H1 (cell line): ENCODE data around the gene WDR59. TPM values are rescaled to one million over a fixed set of nuclear protein-coding genes. Genes with fewer than 3 reads are reported as not detected.

ENCODE experiments used
- CTCF ChIA-PET: fragments of 300-600 bp; sonication (Branson Sonifier 250); formaldehyde crosslinking; loops from one replicate; lab custom pipeline; 2021; ENCODE audit not compliant: partially characterized antibody; lab: Charles Lee
- POLR2A ChIA-PET: fragments of 300-600 bp; sonication (Branson Sonifier 250); formaldehyde crosslinking; loops from one replicate; lab custom pipeline; 2021; ENCODE audit warnings: inconsistent platforms; ENCODE audit not compliant: partially characterized antibody; lab: Charles Lee
- DNase-seq, 2 experiments: peaks; one replicate each; pipeline versions ENCODE4 v3.0.0 to v3.0.0-alpha.2; 2010 to 2022; ENCODE audit warnings: low spot score in 2 of 2, low read depth in 1 of 2, mixed read lengths in 1 of 2
- FAIRE-seq: peaks from 2 replicates; lab custom pipeline; 2011; peaks lifted over from hg19 to GRCh38; lab: Jason Lieb, UNC
- H2AFZ ChIP-seq: 2 replicates; pipeline ENCODE4 v1.8.1; 2012; ENCODE audit warnings: low read length, inconsistent platforms
- H2AK5ac ChIP-seq: 2 replicates; pipeline ENCODE4 v1.6.1; 2013; ENCODE audit warnings: low read depth, low read length
- H2BK120ac ChIP-seq: replicated peaks from 2 replicates; pipeline ENCODE3; 2013; ENCODE audit warnings: low read depth, low read length, inconsistent platforms
- H2BK12ac ChIP-seq: 2 replicates; pipeline ENCODE4 v1.6.1; 2013; ENCODE audit warnings: low read depth, low read length
- H2BK15ac ChIP-seq: 2 replicates; pipeline ENCODE4 v1.6.1; 2013; ENCODE audit warnings: low read length
- H2BK20ac ChIP-seq: 2 replicates; pipeline ENCODE4 v1.6.1; 2013; ENCODE audit warnings: low read length
- H2BK5ac ChIP-seq: 2 replicates; pipeline ENCODE4 v1.6.1; 2013; ENCODE audit warnings: low read depth, low read length
- H3K14ac ChIP-seq: 2 replicates; pipeline ENCODE4 v1.6.1; 2013; ENCODE audit warnings: inconsistent platforms; ENCODE audit not compliant: insufficient read length
- H3K18ac ChIP-seq: 2 replicates; pipeline ENCODE4 v1.6.1; 2013; ENCODE audit warnings: low read length; ENCODE audit errors: extremely low read depth
- H3K23ac ChIP-seq: 2 replicates; pipeline ENCODE4 v1.6.1; 2013; ENCODE audit warnings: inconsistent platforms; ENCODE audit not compliant: insufficient read length
- H3K23me2 ChIP-seq: 2 replicates; pipeline ENCODE4 v1.6.1; 2013; ENCODE audit warnings: low read depth, low read length
- H3K27ac ChIP-seq: 2 replicates; pipeline ENCODE4 v1.6.1; 2011; ENCODE audit warnings: low read depth, low read length, inconsistent platforms
- H3K27me3 ChIP-seq, 4 experiments: replicated peaks in 1 of 4; 1 replicate in 1 of 4; 2 replicates in 3 of 4; pipeline versions ENCODE4 v1.6.1 to v1.8.1; 2011 to 2013; ENCODE audit warnings: low read length in 3 of 4, mild to moderate bottlenecking in 3 of 4, inconsistent platforms in 2 of 4, mixed read lengths in 2 of 4, moderate library complexity in 1 of 4; ENCODE audit not compliant: control insufficient read depth in 3 of 4, insufficient read depth in 3 of 4; ENCODE audit errors: extremely low read depth in 1 of 4
- H3K36me3 ChIP-seq, 4 experiments: 2 replicates each; pipeline versions ENCODE4 v1.6.1 to v1.8.1; 2011 to 2013; ENCODE audit warnings: mild to moderate bottlenecking in 4 of 4, low read length in 3 of 4, moderate library complexity in 2 of 4, control low read depth in 1 of 4, inconsistent platforms in 1 of 4; ENCODE audit not compliant: insufficient read depth in 4 of 4, control insufficient read depth in 2 of 4
- H3K4ac ChIP-seq: replicated peaks from 2 replicates; pipeline ENCODE3; 2013; ENCODE audit warnings: low read length, low read depth, mixed read lengths, inconsistent platforms; ENCODE audit not compliant: insufficient read length
- H3K4me1 ChIP-seq, 4 experiments: replicated peaks in 1 of 4; 1 replicate in 1 of 4; 2 replicates in 3 of 4; pipeline versions ENCODE4 v1.6.1 to v1.8.1; 2011 to 2013; ENCODE audit warnings: low read length in 3 of 4, inconsistent platforms in 2 of 4, mixed read lengths in 1 of 4; ENCODE audit not compliant: insufficient read depth in 4 of 4, control insufficient read depth in 3 of 4
- H3K4me2 ChIP-seq, 2 experiments: 2 replicates each; pipeline versions ENCODE4 v1.6.1 to v1.8.1; 2011 to 2013; ENCODE audit warnings: low read depth in 2 of 2, low read length in 2 of 2, control low read depth in 1 of 2, inconsistent platforms in 1 of 2, mild to moderate bottlenecking in 1 of 2; ENCODE audit not compliant: insufficient read depth in 1 of 2
- H3K4me3 ChIP-seq, 4 experiments: fragments of 200-600, 300-600 bp in 1 of 4; sonication (generic), shearing (Covaris generic), sonication (Bioruptor Twin) in 1 of 4; 2 replicates each; pipeline versions ENCODE4 v1.5.1 to v1.8.1; 2011 to 2016; ENCODE audit warnings: low read length in 4 of 4, low read depth in 3 of 4, control low read depth in 2 of 4, inconsistent platforms in 2 of 4, mild to moderate bottlenecking in 2 of 4, mixed read lengths in 1 of 4, moderate library complexity in 1 of 4; ENCODE audit not compliant: insufficient read depth in 2 of 4; ENCODE audit errors: extremely low read depth in 1 of 4
- H3K56ac ChIP-seq: replicated peaks from 2 replicates; pipeline ENCODE3; 2013; ENCODE audit warnings: low read depth, mild to moderate bottlenecking, mixed read lengths, low read length, inconsistent platforms; ENCODE audit not compliant: insufficient read length
- H3K79me1 ChIP-seq: 2 replicates; pipeline ENCODE4 v1.6.1; 2013; ENCODE audit warnings: low read depth, low read length, control low read depth
- H3K79me2 ChIP-seq, 2 experiments: 2 replicates each; pipeline versions ENCODE4 v1.6.1 to v1.8.1; 2012 to 2013; ENCODE audit warnings: low read length in 2 of 2, mild to moderate bottlenecking in 2 of 2, inconsistent platforms in 1 of 2; ENCODE audit not compliant: insufficient read depth in 2 of 2, control insufficient read depth in 1 of 2
- H3K9ac ChIP-seq, 4 experiments: replicated peaks in 1 of 4; 1 replicate in 1 of 4; 2 replicates in 3 of 4; pipeline versions ENCODE4 v1.6.1 to v1.8.1; 2011 to 2013; ENCODE audit warnings: low read depth in 3 of 4, low read length in 3 of 4, control low read depth in 2 of 4, mild to moderate bottlenecking in 2 of 4, moderate library complexity in 2 of 4, inconsistent platforms in 1 of 4; ENCODE audit errors: extremely low read depth in 1 of 4
- H3K9me3 ChIP-seq, 2 experiments: 2 replicates each; pipeline versions ENCODE4 v1.6.1 to v1.8.1; 2012 to 2013; ENCODE audit warnings: mild to moderate bottlenecking in 2 of 2, moderate library complexity in 2 of 2, control low read depth in 1 of 2, inconsistent platforms in 1 of 2, low read depth in 1 of 2, low read length in 1 of 2, mixed read lengths in 1 of 2; ENCODE audit not compliant: insufficient read depth in 2 of 2
- H4K20me1 ChIP-seq, 2 experiments: replicated peaks in 1 of 2; 2 replicates each; pipeline versions ENCODE3 to v1.8.1; 2011 to 2013; ENCODE audit warnings: inconsistent platforms in 2 of 2, low read length in 2 of 2, mild to moderate bottlenecking in 1 of 2; ENCODE audit not compliant: insufficient read depth in 2 of 2, control insufficient read depth in 1 of 2
- H4K5ac ChIP-seq: 2 replicates; pipeline ENCODE4 v1.6.1; 2013; ENCODE audit warnings: low read length, low read depth, mixed read lengths, inconsistent platforms; ENCODE audit not compliant: insufficient read length
- H4K8ac ChIP-seq: 2 replicates; pipeline ENCODE4 v1.8.0; 2013; ENCODE audit warnings: mild to moderate bottlenecking, moderate library complexity, low read length, inconsistent platforms; ENCODE audit not compliant: insufficient read depth; ENCODE audit errors: extremely low read depth
- H4K91ac ChIP-seq: replicated peaks from 2 replicates; pipeline ENCODE3; 2013; ENCODE audit warnings: low read length, mixed read lengths, inconsistent platforms; ENCODE audit not compliant: insufficient read length
- EZH2 ChIP-seq: fragments of 200-600 bp; sonication (generic); IDR thresholded peaks from 2 replicates; pipeline ENCODE4 v1.7.1; 2012; ENCODE audit warnings: low read depth, mild to moderate bottlenecking, moderate library complexity, low read length, inconsistent platforms; ENCODE audit not compliant: severe bottlenecking
- RNF2 ChIP-seq: fragments of 200-900, 300-1000 bp; sonication (generic); IDR thresholded peaks from 2 replicates; pipeline ENCODE4 v1.7.1; 2016; ENCODE audit warnings: borderline replicate concordance, low read depth, mild to moderate bottlenecking, antibody characterized with exemption, low read length; ENCODE audit not compliant: poor library complexity, severe bottlenecking; ENCODE audit errors: missing control alignments
- SIN3A ChIP-seq, 2 experiments: IDR thresholded peaks in 1 of 2; conservative IDR thresholded peaks in 1 of 2; 2 replicates each; pipeline ENCODE4 v1.6.1; 2011 to 2012; ENCODE audit warnings: low read length in 2 of 2, improper control_type of control experiment in 1 of 2, low read depth in 1 of 2, mild to moderate bottlenecking in 1 of 2
- ZNF274 ChIP-seq: IDR thresholded peaks from 2 replicates; pipeline ENCODE4 v1.7.0; 2012; ENCODE audit warnings: low read length, borderline replicate concordance; ENCODE audit errors: extremely low read depth
- WGBS, 2 experiments: shearing (Covaris generic) in 1 of 2; methylation state at CpG; one replicate each; pipeline versions ENCODE4 v1.1.6 to v1.1.7; 2013 to 2015; ENCODE audit warnings: low lambda C conversion rate in 2 of 2, mixed read lengths in 2 of 2, inconsistent platforms in 1 of 2, low coverage in 1 of 2, missing lambda C conversion rate in 1 of 2; ENCODE audit not compliant: insufficient replicate concordance in 2 of 2, insufficient coverage in 1 of 2, insufficient read length in 1 of 2; ENCODE audit errors: extremely low coverage in 1 of 2, missing lambda C conversion rate in 1 of 2; 5-methylcytosine and 5-hydroxymethylcytosine counted together
- polyA plus RNA-seq, 7 experiments: library from polyadenylated mRNA; depleted of rRNA in 3 of 7; stranded (reverse) in 5 of 7; unstranded in 2 of 7; fragments of >200 nt in 5 of 7; fragments of 200-250 nt in 2 of 7; gene quantifications; 1 replicate in 5 of 7; 2 replicates in 1 of 7; 4 replicates in 1 of 7; pipeline versions ENCODE4 v1.2.1 to v1.2.3, GENCODE V29; 2011 to 2013; ENCODE audit warnings: missing spikeins in 2 of 7, mixed read lengths in 2 of 7
- total RNA-seq: library from RNA; stranded (reverse); fragmentation: NEBNext Ultra II Directional; extraction: Animal tissue kit (Norgen Biotek cat#: 25700); gene quantifications from 2 replicates; pipeline ENCODE4 v1.2.1, GENCODE V29; 2021

WDR59 gene
- total and polyA plus RNA-seq, 2 of the 8 experiments (the other 6 are each of a cell fraction or from before 2014, with no cell fraction given): 84.2 to 124 TPM

DNA sequence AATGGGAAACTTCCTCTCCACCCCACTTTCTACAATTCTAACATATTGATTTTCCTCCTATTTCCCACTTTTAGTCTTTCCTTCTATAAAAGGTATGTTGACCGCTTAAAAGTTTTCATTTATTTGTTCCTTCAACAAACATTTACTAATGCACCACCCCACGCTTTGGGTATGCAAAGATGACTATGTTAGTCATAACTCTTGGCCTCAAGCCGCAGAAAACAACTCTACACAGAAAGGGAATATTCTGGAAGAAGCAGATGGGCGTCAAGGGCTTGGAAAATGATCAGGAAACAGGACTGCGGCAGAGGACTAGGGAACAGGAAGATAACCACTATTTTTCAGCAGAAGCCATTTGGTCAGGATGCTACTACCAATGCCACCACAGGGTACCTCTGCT is 153.5 kb downstream of the WDR59 start:
- Histone ChIP-seq H3K36me3 (no peaks in the 10 kb centered on the region), H3K27me3 (no peaks in the 10 kb centered on the region), H2BK120ac (no peak overlapping the region), H3K4me2 (no peak overlapping the region), H4K8ac (no peak overlapping the region), H3K9ac (no peak overlapping the region), H3K4me1 (peaks cover 0 to 2% (median 0%) of the 10 kb centered on the region in 4 experiments; a peak in 2 of 7 replicates), H3K23me2 (no peaks in the 10 kb centered on the region), H2BK12ac (no peak overlapping the region), H3K79me1 (no peaks in the 10 kb centered on the region), H2BK5ac (no peak overlapping the region)
- WGBS, 2 experiments: 91% methylated on average over 5 of the region's 5 CpGs; no CpG with 5 or more reads in 1 of the 2 experiments
- CTCF ChIA-PET: interaction anchor here (1.1 to 3.5 kb wide), 4 partner anchors 16 to 107 kb away, joined by 4 to 12 read pairs (median 6); no protein-coding TSS in a partner anchor
- no peak for FAIRE-seq
- no peak for TF ChIP-seq ZNF274
- no peak for TF ChIP-seq EZH2
- no peak for TF ChIP-seq SIN3A (conservative IDR thresholded peaks at IDR 0.05 in 1 of 2, IDR thresholded peaks at IDR 0.05 in 1 of 2; ENCODE audit: low read depth in 1 of 2, low read length in 2 of 2)
- no peak for TF ChIP-seq RNF2
- TF ChIP-seq, all 59 proteins: peak for 0
- Histone ChIP-seq H3K23ac (no peak overlapping the region), H3K79me2 (no peaks in the 10 kb centered on the region), H3K27ac (no peak overlapping the region), H2BK15ac (no peak overlapping the region), H3K56ac (no peak overlapping the region), H3K4me3 (no peak overlapping the region), H3K14ac (no peak overlapping the region), H3K18ac (no peak overlapping the region), H3K4ac (no peak overlapping the region), H2BK20ac (no peak overlapping the region), H2AFZ (no peak overlapping the region), H4K5ac (no peak overlapping the region), H3K9me3 (no peaks in the 10 kb centered on the region), H4K91ac (no peak overlapping the region), H2AK5ac (no peak overlapping the region), H4K20me1 (no peaks in the 10 kb centered on the region)
- DNase-seq: no peak
- POLR2A ChIA-PET: interaction anchor here (0.6 kb wide), 1 partner anchor 16 kb away, joined by 3 read pairs; no protein-coding TSS in a partner anchor
